ENCODE measurements around the gene CLEC20A.

Gene CLEC20A

DNA sequence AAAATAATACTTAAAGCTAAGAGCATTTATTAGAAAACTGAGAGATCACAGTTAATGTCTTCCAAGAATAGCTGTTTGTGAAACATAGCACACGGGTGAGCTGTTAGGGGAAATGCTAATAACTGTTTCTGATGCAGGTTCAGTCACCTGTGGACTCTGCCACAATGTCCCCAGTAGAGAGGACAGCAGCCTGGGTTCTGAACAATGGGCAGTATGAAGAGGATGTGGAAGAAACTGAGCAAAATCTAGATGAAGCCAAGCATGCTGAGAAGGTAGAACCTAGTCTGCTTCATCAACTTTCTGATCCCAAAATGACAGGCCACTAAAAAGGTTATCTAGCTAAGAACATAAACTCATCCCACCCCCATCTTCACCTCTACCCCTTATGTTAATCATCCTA lies 32.6 kb downstream of the CLEC20A start:
- no peak for FAIRE-seq
- no peak for DNase-seq (ENCODE audit: insufficient read length)
- TF ChIP-seq POLR2AphosphoS5 (IDR thresholded peaks at IDR 0.05; ENCODE audit: low read depth, low read length): no peak
- TF ChIP-seq POLR2A (IDR thresholded peaks at IDR 0.05; ENCODE audit: low read depth, low read length): no peak
- no peak for TF ChIP-seq TAF1 (IDR thresholded peaks at IDR 0.05; ENCODE audit: borderline replicate concordance, low read depth, low read length)

- FAIRE-seq (no peak), DNase-seq (ENCODE audit: insufficient read length) (no peak)
- TF ChIP-seq TAF1 (IDR thresholded peaks at IDR 0.05; ENCODE audit: borderline replicate concordance, low read depth, low read length) (no peak), POLR2A (IDR thresholded peaks at IDR 0.05; ENCODE audit: low read depth, low read length) (no peak), POLR2AphosphoS5 (IDR thresholded peaks at IDR 0.05; ENCODE audit: low read depth, low read length) (no peak)
These were observed 35.1 kb downstream of the CLEC20A start for GRCh38 chr1:178461701-178462100.

GRCh38 chr1:178461104-178461503 lies 35.7 kb downstream of the CLEC20A start:
- DNase-seq (ENCODE audit: insufficient read length) (no peak), FAIRE-seq (no peak)
- TF ChIP-seq TAF1 (IDR thresholded peaks at IDR 0.05; ENCODE audit: borderline replicate concordance, low read depth, low read length) (no peak), POLR2A (IDR thresholded peaks at IDR 0.05; ENCODE audit: low read depth, low read length) (no peak), POLR2AphosphoS5 (IDR thresholded peaks at IDR 0.05; ENCODE audit: low read depth, low read length) (no peak)

DNA sequence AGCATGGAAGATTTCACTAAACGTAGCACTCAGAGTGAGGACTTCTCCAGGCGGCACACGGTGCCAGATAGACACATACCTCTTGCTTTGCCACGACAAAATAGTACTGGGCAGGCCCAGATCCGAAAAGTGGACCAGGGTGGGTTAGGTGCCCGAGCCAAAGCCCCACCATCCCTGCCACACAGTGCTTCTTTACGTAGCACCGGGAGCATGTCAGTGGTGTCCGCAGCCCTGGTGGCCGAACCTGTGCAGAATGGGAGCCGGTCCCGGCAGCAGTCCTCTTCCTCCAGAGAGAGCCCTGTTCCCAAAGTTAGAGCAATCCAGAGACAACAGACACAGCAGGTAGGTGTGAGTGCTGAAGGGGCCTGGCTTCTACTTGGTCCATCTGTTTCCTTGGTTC lies 38.6 kb downstream of the CLEC20A start:
- FAIRE-seq (no peak), DNase-seq (ENCODE audit: insufficient read length) (no peak)
- TF ChIP-seq TAF1 (IDR thresholded peaks at IDR 0.05; ENCODE audit: borderline replicate concordance, low read depth, low read length) (no peak), POLR2A (IDR thresholded peaks at IDR 0.05; ENCODE audit: low read depth, low read length) (no peak), POLR2AphosphoS5 (IDR thresholded peaks at IDR 0.05; ENCODE audit: low read depth, low read length) (no peak)

DNA sequence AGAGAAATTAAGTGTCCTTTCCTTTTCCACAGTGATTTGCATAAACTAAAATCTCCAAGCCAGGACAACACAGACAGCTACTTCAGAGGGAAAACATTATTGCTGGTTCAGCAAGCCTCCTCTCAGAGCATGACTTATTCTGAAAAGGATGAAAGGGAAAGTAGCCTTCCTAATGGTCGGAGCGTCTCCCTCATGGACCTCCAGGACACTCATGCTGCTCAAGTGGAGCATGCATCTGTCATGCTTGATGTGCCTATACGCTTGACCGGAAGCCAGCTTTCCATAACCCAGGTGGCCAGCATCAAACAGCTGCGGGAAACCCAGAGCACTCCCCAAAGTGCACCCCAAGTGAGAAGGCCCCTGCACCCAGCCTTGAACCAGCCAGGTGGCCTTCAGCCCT lies 39.1 kb downstream of the CLEC20A start:
- TF ChIP-seq POLR2AphosphoS5 (IDR thresholded peaks at IDR 0.05; ENCODE audit: low read depth, low read length) (no peak), TAF1 (IDR thresholded peaks at IDR 0.05; ENCODE audit: borderline replicate concordance, low read depth, low read length) (no peak), POLR2A (IDR thresholded peaks at IDR 0.05; ENCODE audit: low read depth, low read length) (no peak)
- DNase-seq (ENCODE audit: insufficient read length) (no peak), FAIRE-seq (no peak)

- TF ChIP-seq TAF1 (IDR thresholded peaks at IDR 0.05; ENCODE audit: borderline replicate concordance, low read depth, low read length): no peak
- no peak for TF ChIP-seq POLR2AphosphoS5 (IDR thresholded peaks at IDR 0.05; ENCODE audit: low read depth, low read length)
- TF ChIP-seq POLR2A (IDR thresholded peaks at IDR 0.05; ENCODE audit: low read depth, low read length): no peak
- FAIRE-seq: no peak
These were observed 40.3 kb downstream of the CLEC20A start for GRCh38 chr1:178456472-178456871.

GRCh38 chr1:178452013-178452412 lies 44.8 kb downstream of the CLEC20A start:
- DNase-seq (ENCODE audit: insufficient read length) (no peak), FAIRE-seq (no peak)
- TF ChIP-seq TAF1 (IDR thresholded peaks at IDR 0.05; ENCODE audit: borderline replicate concordance, low read depth, low read length) (no peak), POLR2A (IDR thresholded peaks at IDR 0.05; ENCODE audit: low read depth, low read length) (no peak), POLR2AphosphoS5 (IDR thresholded peaks at IDR 0.05; ENCODE audit: low read depth, low read length) (no peak)

More at GRCh38 chr1:178456472-178456871, 40.3 kb downstream of the CLEC20A start:
- DNase-seq (ENCODE audit: insufficient read length): no peak

DNA sequence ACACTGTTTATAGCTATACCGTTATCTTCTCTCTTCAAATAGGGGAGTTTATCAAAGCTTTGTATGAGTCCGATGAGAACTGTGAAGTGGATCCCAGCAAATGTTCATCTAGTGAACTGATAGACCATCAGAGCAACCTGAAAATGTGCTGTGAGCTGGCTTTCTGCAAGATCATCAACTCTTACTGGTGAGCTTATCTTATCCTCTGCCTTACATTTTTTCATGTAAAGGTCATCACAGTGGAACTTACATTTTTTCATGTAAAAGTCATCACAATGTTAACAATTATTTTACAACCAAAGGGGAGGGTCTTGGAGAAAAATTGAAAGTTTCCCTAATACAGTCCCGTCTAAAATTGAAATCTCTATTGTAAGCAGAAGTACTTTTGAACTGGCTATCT lies 45.2 kb downstream of the CLEC20A start:
- FAIRE-seq (no peak), DNase-seq (ENCODE audit: insufficient read length) (no peak)
- no peak for TF ChIP-seq POLR2AphosphoS5 (IDR thresholded peaks at IDR 0.05; ENCODE audit: low read depth, low read length)
- no peak for TF ChIP-seq TAF1 (IDR thresholded peaks at IDR 0.05; ENCODE audit: borderline replicate concordance, low read depth, low read length)
- TF ChIP-seq POLR2A (IDR thresholded peaks at IDR 0.05; ENCODE audit: low read depth, low read length): no peak

GRCh38 chr1:178450871-178451270 lies 45.9 kb downstream of the CLEC20A start:
- no peak for TF ChIP-seq POLR2AphosphoS5 (IDR thresholded peaks at IDR 0.05; ENCODE audit: low read depth, low read length)
- TF ChIP-seq POLR2A (IDR thresholded peaks at IDR 0.05; ENCODE audit: low read depth, low read length): no peak
- no peak for TF ChIP-seq TAF1 (IDR thresholded peaks at IDR 0.05; ENCODE audit: borderline replicate concordance, low read depth, low read length)
- no peak for FAIRE-seq
- no peak for DNase-seq (ENCODE audit: insufficient read length)

GRCh38 chr1:178442925-178443324 lies 53.8 kb downstream of the CLEC20A start:
- FAIRE-seq (no peak), DNase-seq (ENCODE audit: insufficient read length) (no peak)
- TF ChIP-seq POLR2A (IDR thresholded peaks at IDR 0.05; ENCODE audit: low read depth, low read length) (no peak), POLR2AphosphoS5 (IDR thresholded peaks at IDR 0.05; ENCODE audit: low read depth, low read length) (no peak), TAF1 (IDR thresholded peaks at IDR 0.05; ENCODE audit: borderline replicate concordance, low read depth, low read length) (no peak)

DNA sequence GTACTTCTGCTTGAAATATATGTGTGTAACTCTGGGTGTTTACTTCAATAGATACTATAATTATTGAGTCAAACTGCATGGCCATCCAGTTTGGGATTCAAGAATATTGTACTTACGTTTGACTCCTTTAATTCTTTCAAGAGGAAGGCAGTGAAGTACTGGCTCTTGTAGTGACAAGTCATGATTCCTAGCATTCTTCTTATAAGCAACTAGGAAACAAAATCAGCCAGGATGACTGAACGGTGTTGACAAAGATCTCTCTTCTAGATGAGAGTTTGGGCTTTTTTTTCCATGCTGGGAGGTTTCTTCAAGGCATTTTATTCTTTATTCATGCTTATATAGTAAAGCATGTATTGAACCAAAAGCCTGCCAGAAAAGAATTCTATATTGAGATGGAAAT lies 58.3 kb downstream of the CLEC20A start:
- no peak for FAIRE-seq
- no peak for TF ChIP-seq POLR2A (IDR thresholded peaks at IDR 0.05; ENCODE audit: low read depth, low read length)
- no peak for TF ChIP-seq POLR2AphosphoS5 (IDR thresholded peaks at IDR 0.05; ENCODE audit: low read depth, low read length)
- TF ChIP-seq TAF1 (IDR thresholded peaks at IDR 0.05; ENCODE audit: borderline replicate concordance, low read depth, low read length): no peak
- DNase-seq (ENCODE audit: insufficient read length): no peak

GRCh38 chr1:178436899-178437298 lies 59.9 kb downstream of the CLEC20A start:
- DNase-seq (ENCODE audit: insufficient read length) (no peak), FAIRE-seq (no peak)
- no peak for TF ChIP-seq POLR2A (IDR thresholded peaks at IDR 0.05; ENCODE audit: low read depth, low read length)
- TF ChIP-seq TAF1 (IDR thresholded peaks at IDR 0.05; ENCODE audit: borderline replicate concordance, low read depth, low read length): no peak
- TF ChIP-seq POLR2AphosphoS5 (IDR thresholded peaks at IDR 0.05; ENCODE audit: low read depth, low read length): no peak

All from GM12892 (cell line).